AG10803 (cell line): Measurements from ENCODE around the gene GRID1.

Source experiments
- DNase-seq: peaks from one replicate; pipeline ENCODE4 v3.0.0; 2010; ENCODE audit warnings: low read depth
- H3K4me3 ChIP-seq: 2 replicates; pipeline ENCODE4 v1.5.1; 2011; ENCODE audit warnings: mild to moderate bottlenecking, low read length, control low read depth
- TF ChIP-seq, protein P1 (sequence below): conservative IDR thresholded peaks from 2 replicates; pipeline ENCODE4 v1.5.1; 2011; ENCODE audit warnings: mild to moderate bottlenecking, low read length, control low read depth, inconsistent platforms

GRID1 gene

GRCh38 chr10:86047588-86047987 lies 319.0 kb downstream of the GRID1 start:
- no peak overlapping the region for H3K4me3 ChIP-seq
- DNase-seq: no peak
- TF ChIP-seq, protein P1, sequence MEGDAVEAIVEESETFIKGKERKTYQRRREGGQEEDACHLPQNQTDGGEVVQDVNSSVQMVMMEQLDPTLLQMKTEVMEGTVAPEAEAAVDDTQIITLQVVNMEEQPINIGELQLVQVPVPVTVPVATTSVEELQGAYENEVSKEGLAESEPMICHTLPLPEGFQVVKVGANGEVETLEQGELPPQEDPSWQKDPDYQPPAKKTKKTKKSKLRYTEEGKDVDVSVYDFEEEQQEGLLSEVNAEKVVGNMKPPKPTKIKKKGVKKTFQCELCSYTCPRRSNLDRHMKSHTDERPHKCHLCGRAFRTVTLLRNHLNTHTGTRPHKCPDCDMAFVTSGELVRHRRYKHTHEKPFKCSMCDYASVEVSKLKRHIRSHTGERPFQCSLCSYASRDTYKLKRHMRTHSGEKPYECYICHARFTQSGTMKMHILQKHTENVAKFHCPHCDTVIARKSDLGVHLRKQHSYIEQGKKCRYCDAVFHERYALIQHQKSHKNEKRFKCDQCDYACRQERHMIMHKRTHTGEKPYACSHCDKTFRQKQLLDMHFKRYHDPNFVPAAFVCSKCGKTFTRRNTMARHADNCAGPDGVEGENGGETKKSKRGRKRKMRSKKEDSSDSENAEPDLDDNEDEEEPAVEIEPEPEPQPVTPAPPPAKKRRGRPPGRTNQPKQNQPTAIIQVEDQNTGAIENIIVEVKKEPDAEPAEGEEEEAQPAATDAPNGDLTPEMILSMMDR: no peak

GRCh38 chr10:86046845-86047460 lies 319.6 kb downstream of the GRID1 start:
- no peak overlapping the region for H3K4me3 ChIP-seq
- TF ChIP-seq, protein P1: no peak
- no peak for DNase-seq

- DNase-seq: no peak
- H3K4me3 ChIP-seq: no peak overlapping the region
- TF ChIP-seq, protein P1: no peak
These were observed 320.7 kb downstream of the GRID1 start for GRCh38 chr10:86045896-86046295.

DNA sequence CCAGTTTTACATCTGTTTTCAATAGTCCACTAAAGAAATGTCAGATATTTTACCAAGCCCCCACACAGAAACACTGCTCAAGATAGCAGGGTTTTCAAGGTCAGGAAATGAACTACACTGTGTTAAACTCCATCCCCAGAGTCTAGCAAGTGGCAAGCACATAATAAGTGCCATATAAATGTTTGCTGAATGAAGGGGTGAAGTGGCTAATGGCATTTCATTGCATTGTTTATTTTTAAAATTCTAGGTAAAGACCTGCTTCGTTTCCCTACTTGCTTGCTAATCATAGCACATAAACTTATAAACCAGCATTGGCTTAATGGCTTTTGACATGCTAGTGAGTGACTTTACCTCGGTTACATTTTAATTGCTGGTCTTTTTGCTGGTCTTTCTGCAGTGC lies 322.6 kb downstream of the GRID1 start:
- no peak for DNase-seq
- TF ChIP-seq, protein P1: no peak
- no peak overlapping the region for H3K4me3 ChIP-seq

DNA sequence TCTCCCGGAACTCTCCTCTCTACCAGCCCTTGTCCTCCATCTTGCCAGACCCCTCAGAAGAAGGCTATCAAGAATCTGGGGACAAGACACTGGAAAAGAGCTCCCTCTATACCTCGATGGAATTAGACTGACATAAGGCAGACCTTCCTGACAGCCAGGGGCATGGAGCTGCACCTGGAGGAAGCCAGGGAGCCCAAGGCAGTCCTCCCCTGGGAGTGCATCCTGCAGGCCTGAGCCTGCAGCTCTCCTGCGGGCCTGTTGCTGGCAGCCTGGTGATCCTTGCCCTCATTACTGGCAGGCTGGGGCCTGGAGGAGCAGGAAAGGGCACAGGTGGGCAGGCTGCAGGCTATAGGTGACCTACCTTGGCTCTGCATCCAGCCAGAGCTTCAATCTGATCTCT lies 323.4 kb downstream of the GRID1 start:
- DNase-seq: no peak
- TF ChIP-seq, protein P1: no peak
- no peak overlapping the region for H3K4me3 ChIP-seq

DNA sequence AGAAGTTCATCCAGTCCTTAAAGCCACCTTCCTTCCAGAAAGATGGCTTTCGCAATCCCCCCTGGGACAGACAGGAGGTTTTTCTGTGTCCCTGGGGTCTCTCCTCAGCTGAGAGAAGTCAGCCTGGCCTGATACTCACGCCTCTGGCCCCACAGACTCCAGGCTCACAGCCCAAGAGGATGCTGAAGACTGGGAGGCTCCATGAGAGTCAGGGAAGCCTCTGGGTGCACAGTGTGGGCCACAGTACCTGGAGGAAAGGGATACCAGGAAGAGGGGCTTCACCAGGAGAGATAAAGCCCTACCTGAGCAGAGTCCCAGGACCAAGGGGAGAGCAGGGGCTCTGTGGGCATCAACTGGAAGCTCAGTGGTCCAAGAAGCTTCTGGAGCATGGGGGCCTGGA lies 324.4 kb downstream of the GRID1 start:
- TF ChIP-seq, protein P1: no peak
- H3K4me3 ChIP-seq: no peak overlapping the region
- DNase-seq: no peak

DNA sequence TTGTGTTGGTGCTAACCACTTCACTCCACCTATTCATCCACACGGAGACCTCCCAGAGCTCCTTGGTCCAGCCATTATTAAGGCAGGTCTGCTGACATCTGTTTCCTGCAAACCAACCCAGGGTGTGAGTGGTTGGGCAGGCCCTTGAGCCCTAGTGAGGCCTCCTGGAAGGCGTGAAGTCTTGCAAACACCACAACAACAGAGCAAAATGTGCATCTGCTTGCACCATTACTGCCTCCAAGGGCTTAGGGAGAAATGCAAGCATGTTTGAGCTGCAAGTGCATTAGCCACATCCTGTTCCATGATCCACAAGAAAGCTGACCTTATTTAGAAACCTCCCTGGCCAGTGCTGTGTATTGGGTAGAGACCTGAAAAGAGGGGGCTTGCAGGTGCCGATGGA lies 325.5 kb downstream of the GRID1 start:
- DNase-seq: no peak
- no peak overlapping the region for H3K4me3 ChIP-seq
- TF ChIP-seq, protein P1: no peak
